HL-60 (cell line): ENCODE data around the gene MYH16.

Source experiments
- CTCF ChIP-seq: IDR thresholded peaks from one replicate; pipeline ENCODE4 v1.5.1; 2011; ENCODE audit warnings: low read length, control low read depth, inconsistent platforms; ENCODE audit not compliant: insufficient read depth
- GABPA ChIP-seq: IDR thresholded peaks from 2 replicates; pipeline ENCODE4 v1.6.1; 2012; ENCODE audit warnings: low read depth
- POLR2AphosphoS5 ChIP-seq: IDR thresholded peaks from 2 replicates; pipeline ENCODE4 v1.6.1; 2012; ENCODE audit warnings: low read depth
- SPI1 ChIP-seq: IDR thresholded peaks from 2 replicates; pipeline ENCODE4 v1.6.1; 2012; ENCODE audit warnings: low read depth, mild to moderate bottlenecking, borderline replicate concordance
- TF ChIP-seq, protein P1 (sequence below): IDR thresholded peaks from 2 replicates; pipeline ENCODE4 v1.6.1; 2012; ENCODE audit warnings: low read depth; ENCODE audit not compliant: insufficient replicate concordance

DNA sequence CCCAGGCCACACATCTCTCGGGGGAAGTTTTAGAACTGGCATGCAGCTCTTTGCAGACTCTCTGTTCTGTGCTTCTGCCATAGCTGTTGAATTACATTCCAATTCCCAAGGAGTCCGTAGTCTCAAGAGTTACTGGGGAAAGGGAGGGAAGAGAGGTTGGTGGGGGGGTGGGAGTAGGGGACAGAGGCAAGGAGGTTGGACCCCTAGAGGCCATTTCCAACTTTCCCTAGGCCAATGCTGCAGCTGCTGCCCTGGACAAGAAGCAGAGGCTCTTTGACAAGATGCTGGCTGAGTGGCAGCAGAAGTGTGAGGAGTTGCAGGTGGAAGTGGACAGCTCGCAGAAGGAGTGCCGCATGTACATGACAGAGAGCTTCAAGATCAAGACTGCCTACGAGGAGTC, 23.8 kb downstream of the MYH16 start:
- no peak for TF ChIP-seq CTCF
- no peak for TF ChIP-seq POLR2AphosphoS5
- TF ChIP-seq, protein P1, sequence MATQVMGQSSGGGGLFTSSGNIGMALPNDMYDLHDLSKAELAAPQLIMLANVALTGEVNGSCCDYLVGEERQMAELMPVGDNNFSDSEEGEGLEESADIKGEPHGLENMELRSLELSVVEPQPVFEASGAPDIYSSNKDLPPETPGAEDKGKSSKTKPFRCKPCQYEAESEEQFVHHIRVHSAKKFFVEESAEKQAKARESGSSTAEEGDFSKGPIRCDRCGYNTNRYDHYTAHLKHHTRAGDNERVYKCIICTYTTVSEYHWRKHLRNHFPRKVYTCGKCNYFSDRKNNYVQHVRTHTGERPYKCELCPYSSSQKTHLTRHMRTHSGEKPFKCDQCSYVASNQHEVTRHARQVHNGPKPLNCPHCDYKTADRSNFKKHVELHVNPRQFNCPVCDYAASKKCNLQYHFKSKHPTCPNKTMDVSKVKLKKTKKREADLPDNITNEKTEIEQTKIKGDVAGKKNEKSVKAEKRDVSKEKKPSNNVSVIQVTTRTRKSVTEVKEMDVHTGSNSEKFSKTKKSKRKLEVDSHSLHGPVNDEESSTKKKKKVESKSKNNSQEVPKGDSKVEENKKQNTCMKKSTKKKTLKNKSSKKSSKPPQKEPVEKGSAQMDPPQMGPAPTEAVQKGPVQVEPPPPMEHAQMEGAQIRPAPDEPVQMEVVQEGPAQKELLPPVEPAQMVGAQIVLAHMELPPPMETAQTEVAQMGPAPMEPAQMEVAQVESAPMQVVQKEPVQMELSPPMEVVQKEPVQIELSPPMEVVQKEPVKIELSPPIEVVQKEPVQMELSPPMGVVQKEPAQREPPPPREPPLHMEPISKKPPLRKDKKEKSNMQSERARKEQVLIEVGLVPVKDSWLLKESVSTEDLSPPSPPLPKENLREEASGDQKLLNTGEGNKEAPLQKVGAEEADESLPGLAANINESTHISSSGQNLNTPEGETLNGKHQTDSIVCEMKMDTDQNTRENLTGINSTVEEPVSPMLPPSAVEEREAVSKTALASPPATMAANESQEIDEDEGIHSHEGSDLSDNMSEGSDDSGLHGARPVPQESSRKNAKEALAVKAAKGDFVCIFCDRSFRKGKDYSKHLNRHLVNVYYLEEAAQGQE, result no peak
- no peak for TF ChIP-seq GABPA
- no peak for TF ChIP-seq SPI1
